ENCODE results near the gene AUTS2.

- no peak for TF ChIP-seq POLR2A (IDR thresholded peaks at IDR 0.05)
- TF ChIP-seq CTCF (IDR thresholded peaks at IDR 0.05), result no peak
Measured at GRCh38 chr7:70720191-70720873, 1122.1 kb downstream of the AUTS2 start.
